Measurements from ENCODE around the gene TTC23.
"Not testable (repeated sequence)": the region's sequence is repeated elsewhere in the genome, so short reads cannot be mapped to it uniquely, and the experiment has no call there.

The TTC23 gene

DNA sequence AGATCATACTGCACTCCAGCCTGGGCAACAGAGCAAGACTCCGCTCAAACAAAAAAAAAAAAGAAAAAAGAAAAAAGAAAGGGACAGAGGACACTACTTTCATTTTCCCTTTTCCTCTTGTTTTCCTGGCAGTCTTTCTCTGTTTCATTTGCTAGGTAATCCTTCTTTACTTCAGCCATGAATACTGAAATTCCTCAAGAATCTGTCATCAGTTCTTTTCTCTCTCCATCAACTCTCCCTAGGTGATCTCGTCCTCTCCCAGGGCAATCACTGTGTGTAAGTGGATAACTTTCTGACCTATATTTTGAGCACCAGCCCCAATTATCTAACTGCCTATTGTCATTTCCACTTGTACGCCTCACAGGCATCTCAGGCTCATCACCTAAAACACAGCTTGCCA, 51.5 kb downstream of the TTC23 start:
- no peak for DNase-seq (ENCODE audit: low read depth in 2 of 2)

DNA sequence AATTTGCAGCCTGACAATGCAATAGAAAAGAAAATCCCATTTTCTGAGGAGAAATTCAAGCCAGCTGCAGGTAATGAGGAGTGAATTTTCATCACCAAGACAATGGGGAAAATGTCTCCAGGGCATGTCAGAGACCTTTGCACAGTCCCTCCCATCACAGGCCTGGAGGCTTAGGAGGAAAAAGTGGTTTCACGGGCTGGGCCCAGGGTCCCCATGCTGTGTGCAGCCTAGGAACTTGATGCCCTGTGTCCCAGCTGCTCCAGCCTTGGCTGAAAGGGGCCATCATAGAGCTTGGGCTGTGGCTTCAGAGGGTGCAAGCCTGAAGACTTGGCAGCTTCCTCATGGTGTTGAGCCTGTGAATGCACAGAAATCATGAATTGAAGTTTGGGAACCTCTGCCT, 57.2 kb downstream of the TTC23 start:
- DNase-seq (ENCODE audit: low read depth in 2 of 2), result not testable (repeated sequence)

DNA sequence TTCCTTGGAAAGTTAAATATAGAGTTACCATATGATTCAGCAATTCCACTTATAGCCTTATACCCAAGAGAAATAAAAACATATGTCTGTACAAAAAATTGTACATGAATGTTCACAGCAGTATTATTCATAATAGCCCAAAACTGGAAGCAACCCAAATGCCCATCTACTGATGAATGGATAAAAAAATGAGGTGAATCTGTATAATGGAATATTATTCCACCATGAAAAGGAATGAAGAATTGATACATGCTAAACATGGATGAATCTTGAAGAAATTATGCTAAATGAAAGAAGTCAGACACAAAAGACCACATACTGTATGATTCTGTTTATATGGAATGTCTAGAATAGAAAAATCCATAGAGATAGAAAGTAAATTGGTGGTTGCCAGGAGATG, 61.4 kb downstream of the TTC23 start:
- no peak for DNase-seq (ENCODE audit: low read depth in 2 of 2)

DNA sequence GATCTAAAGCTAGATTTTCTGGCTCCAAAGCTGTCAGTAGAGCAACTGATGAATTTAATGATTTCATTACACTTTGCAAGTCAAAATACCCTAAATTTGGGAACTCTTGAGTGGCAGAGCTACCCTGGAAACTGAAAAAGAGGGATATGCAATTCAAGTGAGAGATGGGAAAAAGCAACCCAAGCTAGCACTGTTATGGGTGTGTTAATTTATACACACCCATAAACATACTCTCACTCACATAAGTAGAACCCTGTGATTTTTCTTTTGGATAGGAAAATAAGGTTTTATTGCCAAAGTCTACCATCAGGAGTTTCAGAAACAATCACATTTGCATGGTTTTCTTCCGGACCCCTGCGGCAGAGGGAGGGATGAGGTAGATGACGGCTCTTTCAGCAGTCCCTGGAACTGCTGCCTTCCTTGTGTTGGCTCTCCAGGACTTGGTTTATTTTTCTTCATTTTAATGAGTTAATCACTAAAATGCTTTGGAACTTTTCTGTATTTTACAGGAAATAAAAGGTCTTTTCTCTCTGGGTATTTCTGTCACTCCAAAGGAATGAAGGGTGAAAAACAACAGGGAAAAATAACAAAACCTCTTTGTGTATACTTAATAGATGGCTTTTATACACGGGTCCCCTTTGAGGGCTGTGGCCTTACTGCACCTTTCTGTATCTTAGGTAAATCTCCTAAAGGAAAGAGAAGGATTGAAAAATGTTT, 63.8 kb downstream of the TTC23 start:
- no peak for DNase-seq (ENCODE audit: low read depth in 2 of 2)

GRCh38 chr15:99182791-99183190, 66.6 kb downstream of the TTC23 start:
- DNase-seq (ENCODE audit: low read depth in 2 of 2), result no peak

GRCh38 chr15:99181545-99181971, 67.8 kb downstream of the TTC23 start:
- DNase-seq (ENCODE audit: low read depth in 2 of 2), result no peak

- no peak for DNase-seq (ENCODE audit: low read depth in 2 of 2)
Measured at GRCh38 chr15:99180964-99181306, 68.4 kb downstream of the TTC23 start.

DNA sequence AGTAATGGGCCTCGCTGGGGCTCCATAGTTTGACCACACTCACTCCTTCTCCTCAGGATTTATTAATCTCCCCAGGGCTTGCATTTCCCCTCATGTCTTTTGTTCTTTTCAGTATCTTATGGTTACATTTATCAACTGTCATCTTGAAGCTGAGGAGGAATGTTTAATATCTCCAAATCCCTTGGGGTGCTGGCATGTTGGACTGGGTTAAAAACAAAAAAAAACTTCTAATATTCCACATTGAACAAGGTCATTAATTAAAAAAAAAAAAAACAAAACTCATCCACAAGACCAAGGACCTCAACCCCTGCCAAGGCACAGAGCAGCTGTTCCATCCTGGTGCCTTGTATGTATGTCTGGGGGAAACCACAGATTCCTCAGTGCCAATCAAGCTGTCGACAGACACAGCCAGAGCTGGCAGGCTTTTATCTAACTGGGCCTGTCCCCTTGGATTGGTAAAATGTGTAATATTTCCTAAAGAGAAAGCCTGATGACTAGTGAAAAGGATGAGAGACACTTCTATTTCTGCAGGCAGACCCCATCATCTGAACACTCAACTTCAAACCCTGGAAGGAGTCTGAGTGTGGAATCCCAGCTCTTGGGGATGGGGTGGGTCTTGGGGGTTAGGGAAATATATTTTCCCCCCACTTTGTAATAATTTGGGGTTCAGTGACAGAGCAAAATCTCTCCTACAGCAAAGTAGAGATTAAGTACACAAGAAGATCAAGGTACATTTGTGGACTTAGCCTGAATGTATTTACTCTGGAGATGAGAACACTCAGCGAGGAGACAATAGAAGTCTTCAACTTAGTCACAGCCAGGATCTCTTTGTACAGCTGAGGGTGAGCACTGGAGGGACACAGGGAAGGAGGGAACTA, 69.1 kb downstream of the TTC23 start:
- no peak for DNase-seq (ENCODE audit: low read depth in 2 of 2)

- DNase-seq (ENCODE audit: low read depth in 2 of 2), result no peak
Measured at GRCh38 chr15:99177679-99178078, 71.7 kb downstream of the TTC23 start.

DNA sequence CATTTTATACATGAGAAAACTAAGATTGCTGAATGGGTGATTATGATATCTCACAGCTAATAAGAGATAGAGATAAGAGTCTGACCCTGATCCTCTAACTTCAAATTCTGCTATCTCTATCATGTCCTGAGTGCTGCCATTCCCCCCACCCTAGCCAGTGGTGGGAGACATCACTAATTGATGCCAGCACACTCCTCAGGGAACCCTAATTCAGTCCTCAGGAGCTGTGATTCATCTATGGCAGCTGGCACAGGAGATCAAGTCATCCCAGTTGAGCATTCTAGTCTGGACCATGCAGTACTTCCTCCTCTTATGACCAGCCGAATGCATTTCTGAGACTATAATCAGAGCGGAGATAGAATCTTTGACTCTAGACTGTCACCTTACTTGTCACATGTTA, 72.6 kb downstream of the TTC23 start:
- no peak for DNase-seq (ENCODE audit: low read depth in 2 of 2)

- no peak for DNase-seq (ENCODE audit: low read depth in 2 of 2)
Measured at GRCh38 chr15:99174567-99175395, 74.6 kb downstream of the TTC23 start.

- DNase-seq (ENCODE audit: low read depth in 2 of 2), result no peak
Measured at GRCh38 chr15:99172989-99173388, 76.4 kb downstream of the TTC23 start.

GRCh38 chr15:99172171-99172570, 77.2 kb downstream of the TTC23 start:
- no peak for DNase-seq (ENCODE audit: low read depth in 2 of 2)

GRCh38 chr15:99170476-99171065, 78.8 kb downstream of the TTC23 start:
- DNase-seq (ENCODE audit: low read depth in 2 of 2), result no peak

GRCh38 chr15:99169769-99170311, 79.5 kb downstream of the TTC23 start:
- no peak for DNase-seq (ENCODE audit: low read depth in 2 of 2)

DNA sequence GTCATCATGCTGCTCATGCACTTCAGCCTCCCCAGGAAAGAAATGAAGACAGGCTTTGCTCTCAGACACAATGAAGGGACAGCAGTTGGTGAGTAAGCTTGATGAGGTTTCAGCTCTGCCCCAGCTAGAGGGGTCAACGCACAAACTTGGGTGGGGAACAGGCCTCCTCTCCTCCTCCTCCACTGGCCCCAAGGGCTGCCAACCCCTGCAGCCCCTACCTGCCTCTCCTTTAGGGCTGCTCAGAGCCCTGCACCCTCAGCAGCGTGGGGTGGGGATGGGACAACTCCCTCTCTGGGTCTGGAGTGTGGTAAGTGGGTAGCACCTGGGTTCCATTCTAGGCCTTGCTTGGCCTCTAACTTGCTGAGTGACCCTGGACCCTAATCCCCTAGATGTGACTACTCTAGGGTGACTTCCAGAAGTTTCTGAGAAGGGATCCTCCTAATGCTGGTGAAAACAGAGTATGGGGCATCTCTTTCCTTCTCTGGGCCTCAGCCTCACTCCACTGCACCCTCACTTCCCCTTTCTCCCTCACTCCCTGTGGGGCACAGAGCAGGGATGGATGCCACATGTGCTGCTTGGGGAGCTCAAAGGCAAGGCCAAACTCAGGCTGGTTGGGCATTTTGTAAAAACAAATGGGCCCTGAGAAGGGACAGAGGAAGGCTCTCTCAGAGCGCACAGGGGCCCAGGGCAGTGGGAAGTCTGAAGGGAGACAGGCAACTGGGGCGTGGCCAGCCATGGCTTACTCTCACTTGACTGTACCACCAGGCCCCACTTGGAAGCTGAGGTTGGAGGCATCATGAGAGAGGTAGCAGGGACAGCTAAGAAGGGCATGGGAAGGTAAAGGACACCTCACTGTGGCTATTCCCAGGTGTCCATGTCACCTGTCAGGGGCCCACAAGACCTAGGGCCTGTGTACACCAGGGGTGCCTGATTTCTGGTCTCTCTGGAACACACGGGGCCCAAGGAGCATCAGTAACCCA, 80.5 kb downstream of the TTC23 start:
- DNase-seq (ENCODE audit: low read depth in 2 of 2), result no peak

GRCh38 chr15:99167640-99168039, 81.7 kb downstream of the TTC23 start:
- DNase-seq (ENCODE audit: low read depth in 2 of 2), result no peak

DNA sequence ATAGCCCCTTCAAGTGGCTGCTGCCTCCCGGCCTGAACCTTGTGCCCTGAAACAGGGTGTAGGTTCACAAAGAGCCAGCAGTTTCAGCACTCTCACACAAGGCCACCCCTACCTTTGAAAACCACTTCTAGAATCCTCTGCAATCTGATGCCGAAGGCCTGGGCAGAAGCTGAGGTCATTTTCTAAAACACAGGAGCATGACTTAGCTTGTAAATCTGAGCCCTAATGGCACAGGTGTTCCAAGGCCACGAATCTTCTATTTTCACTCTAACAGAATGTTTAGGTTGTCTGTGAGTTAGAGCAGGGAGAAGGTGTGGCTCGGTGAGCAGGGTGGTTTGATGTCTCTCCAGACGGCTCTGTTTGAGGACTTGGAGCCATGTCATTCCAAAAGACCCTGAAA, 82.2 kb downstream of the TTC23 start:
- no peak for DNase-seq (ENCODE audit: low read depth in 2 of 2)

DNA sequence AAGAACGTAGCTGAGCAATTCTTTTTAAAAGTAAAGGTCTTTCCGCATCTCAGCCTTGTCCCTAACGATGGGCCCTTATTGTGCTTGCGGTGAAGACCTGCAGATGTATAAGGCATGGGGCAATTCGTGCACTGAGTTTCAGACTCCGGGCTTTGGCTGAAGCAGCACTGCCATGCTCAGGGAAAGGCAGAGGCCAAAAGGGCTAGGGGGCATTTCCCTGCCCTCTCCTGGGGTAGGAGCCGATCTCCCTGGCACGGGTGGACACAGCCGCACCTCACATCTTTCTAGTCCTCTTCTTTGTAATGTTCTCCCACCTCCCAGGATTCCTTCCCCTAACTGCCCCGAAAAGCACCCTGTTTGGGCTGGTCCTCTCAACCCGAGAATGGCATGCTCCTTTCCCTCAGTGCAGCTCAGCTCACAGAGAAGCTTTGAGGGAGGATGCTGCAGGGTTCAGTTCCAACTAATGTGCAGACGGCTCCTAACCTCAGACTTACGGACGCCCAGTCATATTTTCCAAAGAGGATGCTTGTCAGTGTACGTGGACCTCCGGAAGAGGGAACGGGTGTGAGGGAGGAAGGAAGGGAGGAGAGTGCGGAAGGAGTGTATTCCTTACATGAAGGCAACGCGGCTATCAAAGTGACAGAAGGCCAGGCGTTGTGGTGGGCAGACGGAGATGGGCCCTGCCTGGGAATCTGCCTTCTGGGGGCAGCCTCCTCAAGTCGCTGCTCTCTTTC, 83.3 kb downstream of the TTC23 start:
- no peak for DNase-seq (ENCODE audit: low read depth in 2 of 2)
